ENCODE measurements around the gene SOX3. TPM values are rescaled to one million over a fixed set of nuclear protein-coding genes. Genes with fewer than 3 reads are reported as not detected.

Gene SOX3
- total and polyA plus RNA-seq, 10 donors: 0.68 TPM; not detected in 9

DNA sequence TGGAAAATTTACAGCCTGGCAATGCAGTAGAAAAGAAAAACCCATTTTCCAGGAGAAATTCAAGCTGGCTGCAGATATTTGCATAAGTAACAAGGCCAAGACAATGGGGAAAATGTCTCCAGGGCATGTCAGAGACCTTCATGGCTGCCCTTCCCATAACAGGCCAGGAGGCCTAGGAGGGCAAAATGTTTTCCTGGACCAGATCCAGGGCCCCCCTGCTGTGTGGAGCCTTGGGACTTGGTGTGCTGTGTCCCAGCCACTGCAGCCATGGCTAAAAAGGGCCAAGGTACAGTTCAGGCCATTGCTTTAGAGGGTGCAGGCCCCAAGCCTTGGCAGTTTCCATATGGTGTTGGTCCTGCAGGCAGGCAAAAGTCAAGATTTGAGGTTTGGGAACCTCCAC is 29.8 kb downstream of the SOX3 start:
- H3K4me3 ChIP-seq: no peak overlapping the region

DNA sequence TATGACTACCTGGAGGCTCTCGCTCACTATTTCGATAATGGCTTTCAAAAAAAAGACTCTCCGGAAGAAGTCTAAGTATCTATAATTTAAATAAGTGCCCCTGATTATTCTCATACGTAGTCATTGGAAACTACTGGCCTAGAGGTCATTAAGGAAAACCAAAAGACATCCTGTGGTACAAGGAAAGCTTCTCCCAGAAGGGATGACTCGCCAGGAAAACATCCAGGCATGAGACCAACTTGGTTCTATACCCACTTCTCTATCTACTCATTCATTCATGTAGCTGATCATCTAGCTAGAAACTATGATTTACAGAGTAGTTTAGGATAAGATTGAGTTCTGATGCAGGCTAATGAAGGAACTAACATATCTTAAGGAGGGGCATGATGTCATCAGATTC is 37.7 kb downstream of the SOX3 start:
- Histone ChIP-seq H3K36me3 (no peaks in the 10 kb centered on the region), H3K27me3 (replicated peaks in 1 of 7) (peaks cover 0 to 4% (median 0%) of the 10 kb centered on the region in 7 donors), H3K4me3 (no peak overlapping the region), H3K4me1 (no peaks in the 10 kb centered on the region), H3K27ac (no peak overlapping the region), H3K9me3 (no peaks in the 10 kb centered on the region)
- WGBS, 5 donors: 74 to 89% (median 78%) methylated on average over 5 of the region's 5 CpGs
- intact Hi-C loops (cut with DNase I; ENCODE audit: low total_unique reads): no loop called here
- no peak for DNase-seq
- no peak for TF ChIP-seq POLR2AphosphoS5 (IDR thresholded peaks at IDR 0.05)
- TF ChIP-seq POLR2A (IDR thresholded peaks at IDR 0.05): no peak
- TF ChIP-seq, protein P1, sequence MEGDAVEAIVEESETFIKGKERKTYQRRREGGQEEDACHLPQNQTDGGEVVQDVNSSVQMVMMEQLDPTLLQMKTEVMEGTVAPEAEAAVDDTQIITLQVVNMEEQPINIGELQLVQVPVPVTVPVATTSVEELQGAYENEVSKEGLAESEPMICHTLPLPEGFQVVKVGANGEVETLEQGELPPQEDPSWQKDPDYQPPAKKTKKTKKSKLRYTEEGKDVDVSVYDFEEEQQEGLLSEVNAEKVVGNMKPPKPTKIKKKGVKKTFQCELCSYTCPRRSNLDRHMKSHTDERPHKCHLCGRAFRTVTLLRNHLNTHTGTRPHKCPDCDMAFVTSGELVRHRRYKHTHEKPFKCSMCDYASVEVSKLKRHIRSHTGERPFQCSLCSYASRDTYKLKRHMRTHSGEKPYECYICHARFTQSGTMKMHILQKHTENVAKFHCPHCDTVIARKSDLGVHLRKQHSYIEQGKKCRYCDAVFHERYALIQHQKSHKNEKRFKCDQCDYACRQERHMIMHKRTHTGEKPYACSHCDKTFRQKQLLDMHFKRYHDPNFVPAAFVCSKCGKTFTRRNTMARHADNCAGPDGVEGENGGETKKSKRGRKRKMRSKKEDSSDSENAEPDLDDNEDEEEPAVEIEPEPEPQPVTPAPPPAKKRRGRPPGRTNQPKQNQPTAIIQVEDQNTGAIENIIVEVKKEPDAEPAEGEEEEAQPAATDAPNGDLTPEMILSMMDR (IDR thresholded peaks at IDR 0.05 in 8 of 11, conservative IDR thresholded peaks at IDR 0.05 in 3 of 11): no peak

More for the DNA sequence above, 29.8 kb downstream of the SOX3 start:
- Histone ChIP-seq H3K27me3 (replicated peaks in 1 of 7) (no peaks in the 10 kb centered on the region), H3K27ac (no peak overlapping the region), H3K36me3 (no peaks in the 10 kb centered on the region), H3K4me1 (no peaks in the 10 kb centered on the region), H3K9me3 (peaks cover 2 to 29% (median 17%) of the 10 kb centered on the region in 8 donors)
- no peak for DNase-seq
- intact Hi-C loops (cut with DNase I; ENCODE audit: low total_unique reads): no loop called here
- TF ChIP-seq, protein P1 (IDR thresholded peaks at IDR 0.05 in 8 of 11, conservative IDR thresholded peaks at IDR 0.05 in 3 of 11): no peak
- TF ChIP-seq POLR2A (IDR thresholded peaks at IDR 0.05) (no peak), POLR2AphosphoS5 (IDR thresholded peaks at IDR 0.05) (no peak)

Other genes with a start within 250 kb of the SOX3 start
- 100 to 1,000 TPM in 1 of 7 donors, 10 to 100 TPM in 6; 18.0 to 143 (median 47.6) TPM for gene LINC00632, start 204.7 kb upstream of the SOX3 start, total RNA-seq
- 1 to 10 TPM in 1 of 3 donors, under 1 TPM in 2; 0.12 to 1.2 (median 0.57) TPM for gene LINC00632, start 204.7 kb upstream of the SOX3 start, polyA plus RNA-seq